ENCODE measurements around the gene MMP24. TPM values are rescaled to one million over a fixed set of nuclear protein-coding genes. Genes with fewer than 3 reads are reported as not detected.
A peak's percentile ranks its signal among the peaks of the same experiment; 100 is the strongest.

Gene MMP24
- total and polyA plus RNA-seq, 2 donors (not counting 1 experiment from before 2014, with no cell fraction given), result 0.17 to 0.49 TPM

DNA sequence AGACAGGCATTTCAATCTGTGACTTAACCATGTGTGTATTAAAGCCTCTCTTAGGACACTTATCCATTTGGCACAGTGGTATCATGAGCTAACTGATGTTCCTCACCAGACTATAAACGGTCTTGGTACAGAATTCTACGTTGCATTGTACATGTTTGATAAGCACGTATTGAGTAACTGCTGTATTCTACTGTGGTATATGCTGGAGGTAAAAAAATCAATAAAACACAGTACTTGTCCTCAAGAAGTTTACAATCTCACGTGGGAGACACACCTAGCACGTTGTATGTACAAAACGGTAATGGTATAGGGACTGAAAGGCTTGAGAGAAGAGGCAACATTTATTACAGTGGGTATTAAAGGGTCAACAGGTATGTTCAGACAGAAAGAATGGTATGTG, 98.9 kb downstream of the MMP24 start:
- H3K27ac ChIP-seq (ENCODE audit: insufficient read depth, low read length), result no peak overlapping the region
- H3K79me2 ChIP-seq (ENCODE audit: control insufficient read depth, insufficient read depth, low read length), result no peaks in the 10 kb centered on the region
- H3K36me3 ChIP-seq (ENCODE audit: control insufficient read depth, insufficient read depth, low read length), result peaks cover 2% of the 10 kb centered on the region
- no peaks in the 10 kb centered on the region for H4K20me1 ChIP-seq (ENCODE audit: control insufficient read depth, extremely low read depth, insufficient read depth, low read length)
- H3K27me3 ChIP-seq (ENCODE audit: control insufficient read depth, insufficient read depth, low read length), result no peaks in the 10 kb centered on the region
- H3K9me3 ChIP-seq (ENCODE audit: control insufficient read depth, insufficient read depth, low read depth, low read length), result no peaks in the 10 kb centered on the region
- TF ChIP-seq, protein P1, sequence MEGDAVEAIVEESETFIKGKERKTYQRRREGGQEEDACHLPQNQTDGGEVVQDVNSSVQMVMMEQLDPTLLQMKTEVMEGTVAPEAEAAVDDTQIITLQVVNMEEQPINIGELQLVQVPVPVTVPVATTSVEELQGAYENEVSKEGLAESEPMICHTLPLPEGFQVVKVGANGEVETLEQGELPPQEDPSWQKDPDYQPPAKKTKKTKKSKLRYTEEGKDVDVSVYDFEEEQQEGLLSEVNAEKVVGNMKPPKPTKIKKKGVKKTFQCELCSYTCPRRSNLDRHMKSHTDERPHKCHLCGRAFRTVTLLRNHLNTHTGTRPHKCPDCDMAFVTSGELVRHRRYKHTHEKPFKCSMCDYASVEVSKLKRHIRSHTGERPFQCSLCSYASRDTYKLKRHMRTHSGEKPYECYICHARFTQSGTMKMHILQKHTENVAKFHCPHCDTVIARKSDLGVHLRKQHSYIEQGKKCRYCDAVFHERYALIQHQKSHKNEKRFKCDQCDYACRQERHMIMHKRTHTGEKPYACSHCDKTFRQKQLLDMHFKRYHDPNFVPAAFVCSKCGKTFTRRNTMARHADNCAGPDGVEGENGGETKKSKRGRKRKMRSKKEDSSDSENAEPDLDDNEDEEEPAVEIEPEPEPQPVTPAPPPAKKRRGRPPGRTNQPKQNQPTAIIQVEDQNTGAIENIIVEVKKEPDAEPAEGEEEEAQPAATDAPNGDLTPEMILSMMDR (conservative IDR thresholded peaks at IDR 0.05 in 1 of 2, IDR thresholded peaks at IDR 0.05 in 1 of 2; ENCODE audit: low read depth in 1 of 2, low read length in 2 of 2), result no peak
- TF ChIP-seq EZH2 (IDR thresholded peaks at IDR 0.05; ENCODE audit: low read length, missing control alignments), result no peak
- no peak overlapping the region for H2AFZ ChIP-seq (ENCODE audit: low read length)
- no peak overlapping the region for H3K9ac ChIP-seq (ENCODE audit: insufficient read depth, low read length)
- no peak for DNase-seq (ENCODE audit: low read depth in 2 of 2)
- H3K4me3 ChIP-seq (replicated peaks in 1 of 4; ENCODE audit: control extremely low read depth in 1 of 4, insufficient read depth in 1 of 4, low read depth in 3 of 4, low read length in 4 of 4), result no peak overlapping the region
- H3K4me2 ChIP-seq (ENCODE audit: extremely low read depth, insufficient read depth, low read length), result no peak overlapping the region
- H3K4me1 ChIP-seq (ENCODE audit: control insufficient read depth, extremely low read depth, insufficient read depth, low read length), result peaks cover 24% of the 10 kb centered on the region

DNA sequence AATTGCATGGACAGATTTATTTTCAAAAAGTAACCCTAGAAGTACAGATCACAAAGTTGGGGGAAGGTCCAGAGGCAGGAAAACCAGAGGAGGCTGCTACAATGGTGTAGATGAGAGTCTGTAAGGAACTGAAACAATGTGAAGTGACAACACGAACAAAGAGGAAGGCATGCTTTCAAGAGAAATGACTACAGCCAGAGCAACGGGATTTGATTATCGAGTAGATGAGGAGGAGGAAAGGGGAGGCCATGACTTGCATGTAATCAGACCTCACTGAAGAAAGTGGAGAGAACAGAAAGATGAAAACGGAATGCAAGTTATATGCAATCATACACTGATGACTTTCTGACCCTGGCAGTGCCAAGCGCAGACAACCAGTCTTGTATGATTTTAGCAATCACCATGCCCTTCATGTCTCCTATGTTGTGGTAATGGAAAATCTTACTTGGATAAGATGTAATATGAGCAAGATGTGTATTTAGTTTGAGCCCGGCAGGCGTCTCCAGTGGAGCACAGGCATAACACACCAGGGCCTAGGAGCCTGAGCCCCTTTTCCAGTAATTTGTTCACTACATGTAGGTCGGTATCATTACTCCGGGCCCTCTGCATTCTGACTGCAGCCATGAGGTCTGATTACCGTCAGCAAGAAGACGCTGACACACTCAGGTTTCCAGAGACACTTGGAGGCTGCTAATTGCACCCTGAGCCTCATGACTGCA, 99.7 kb downstream of the MMP24 start:
- Histone ChIP-seq H3K4me2 (ENCODE audit: extremely low read depth, insufficient read depth, low read length) (no peak overlapping the region), H3K4me1 (ENCODE audit: control insufficient read depth, extremely low read depth, insufficient read depth, low read length) (peaks cover 16% of the 10 kb centered on the region), H3K4me3 (replicated peaks in 1 of 4; ENCODE audit: control extremely low read depth in 1 of 4, insufficient read depth in 1 of 4, low read depth in 3 of 4, low read length in 4 of 4) (no peak overlapping the region), H2AFZ (ENCODE audit: low read length) (no peak overlapping the region), H3K9me3 (ENCODE audit: control insufficient read depth, insufficient read depth, low read depth, low read length) (no peaks in the 10 kb centered on the region), H3K79me2 (ENCODE audit: control insufficient read depth, insufficient read depth, low read length) (no peaks in the 10 kb centered on the region), H3K9ac (ENCODE audit: insufficient read depth, low read length) (no peak overlapping the region), H3K27me3 (ENCODE audit: control insufficient read depth, insufficient read depth, low read length) (no peaks in the 10 kb centered on the region), H3K36me3 (ENCODE audit: control insufficient read depth, insufficient read depth, low read length) (peaks cover 2% of the 10 kb centered on the region), H3K27ac (ENCODE audit: insufficient read depth, low read length) (no peak overlapping the region), H4K20me1 (ENCODE audit: control insufficient read depth, extremely low read depth, insufficient read depth, low read length) (no peaks in the 10 kb centered on the region)
- peak in 1 of 2 donors; percentile 48 for DNase-seq (ENCODE audit: low read depth in 2 of 2)
- TF ChIP-seq, protein P1 (conservative IDR thresholded peaks at IDR 0.05 in 1 of 2, IDR thresholded peaks at IDR 0.05 in 1 of 2; ENCODE audit: low read depth in 1 of 2, low read length in 2 of 2), result no peak
- no peak for TF ChIP-seq EZH2 (IDR thresholded peaks at IDR 0.05; ENCODE audit: low read length, missing control alignments)

Other genes starting within 250 kb of the MMP24 start
- gene TRPC4AP, start 133.9 kb upstream of the MMP24 start, total RNA-seq, result 52.9 and 63.1 TPM in 2 replicates
- gene TRPC4AP, start 133.9 kb upstream of the MMP24 start, polyA plus RNA-seq, result 86.7 and 89.7 TPM in 2 replicates
- 61.4 and 99.4 TPM in 2 replicates for gene EDEM2, start 79.4 kb upstream of the MMP24 start, total RNA-seq
- gene EDEM2, start 79.4 kb upstream of the MMP24 start, polyA plus RNA-seq, result 23.8 and 25.3 TPM in 2 replicates
- 46.0 and 50.5 TPM in 2 replicates for gene PROCR, start 54.6 kb upstream of the MMP24 start, total RNA-seq
- 24.5 and 33.5 TPM in 2 replicates for gene PROCR, start 54.6 kb upstream of the MMP24 start, polyA plus RNA-seq
- 24.4 and 30.1 TPM in 2 replicates for gene MMP24OS, start 51.4 kb downstream of the MMP24 start, total RNA-seq
- 40.4 and 44.1 TPM in 2 replicates for gene MMP24OS, start 51.4 kb downstream of the MMP24 start, polyA plus RNA-seq
- gene EIF6, start 58.1 kb downstream of the MMP24 start, total RNA-seq, result 111 and 117 TPM in 2 replicates
- gene EIF6, start 58.1 kb downstream of the MMP24 start, polyA plus RNA-seq, result 156 and 187 TPM in 2 replicates
- gene FAM83C, start 65.7 kb downstream of the MMP24 start, total RNA-seq, result not detected in 2 replicates
- gene FAM83C, start 65.7 kb downstream of the MMP24 start, polyA plus RNA-seq, result 0.02 TPM in 1 of 2 replicates, not detected in the other
- gene UQCC1, start 185.3 kb downstream of the MMP24 start, total RNA-seq, result 31.3 and 41.1 TPM in 2 replicates
- gene UQCC1, start 185.3 kb downstream of the MMP24 start, polyA plus RNA-seq, result 31.1 and 36.5 TPM in 2 replicates
- gene GDF5, start 211.5 kb downstream of the MMP24 start, total RNA-seq, result 50.1 and 91.3 TPM in 2 replicates
- gene GDF5, start 211.5 kb downstream of the MMP24 start, polyA plus RNA-seq, result 30.6 and 54.5 TPM in 2 replicates
- 24.7 and 45.9 TPM in 2 replicates for gene CEP250, start 228.9 kb downstream of the MMP24 start, total RNA-seq
- 11.3 and 11.8 TPM in 2 replicates for gene CEP250, start 228.9 kb downstream of the MMP24 start, polyA plus RNA-seq

Data from fibroblast of lung (primary cell).